Fibroblast of lung (primary cell): ENCODE results near the gene AKR1C3.

ENCODE experiments used
- CTCF ChIP-seq, 2 donors: IDR thresholded peaks in 1 of 2; conservative IDR thresholded peaks in 1 of 2; 1 replicate in 1 of 2; 2 replicates in 1 of 2; pipeline ENCODE4 v1.5.1; 2011 to 2012; ENCODE audit warnings: low read length in 2 of 2, control low read depth in 1 of 2, inconsistent platforms in 1 of 2, low read depth in 1 of 2, mild to moderate bottlenecking in 1 of 2
- EZH2 ChIP-seq: IDR thresholded peaks from 2 replicates; pipeline ENCODE4 v1.5.1; 2012; ENCODE audit warnings: low read length, control low read depth, mild to moderate bottlenecking; ENCODE audit errors: missing control alignments

DNA sequence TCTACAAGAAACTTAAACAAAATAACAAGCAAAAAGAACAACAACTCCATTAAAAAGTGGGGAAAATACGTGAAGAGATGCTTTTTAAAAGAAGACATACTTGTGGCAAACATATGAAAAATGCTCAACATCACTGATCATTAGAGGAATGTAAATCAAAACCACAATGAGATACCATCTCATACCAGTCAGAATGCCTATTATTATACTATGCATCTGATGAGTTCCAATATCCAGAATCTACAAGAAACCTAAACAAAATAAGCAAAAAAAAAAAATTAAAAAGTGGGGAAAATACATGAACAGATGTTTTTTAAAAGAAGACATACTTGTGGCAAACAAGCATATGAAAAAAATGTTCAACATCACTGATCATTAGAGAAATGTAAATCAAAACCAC lies 29.6 kb upstream of the AKR1C3 start:
- TF ChIP-seq CTCF (conservative IDR thresholded peaks at IDR 0.05 in 1 of 2, IDR thresholded peaks at IDR 0.05 in 1 of 2; ENCODE audit: low read depth in 1 of 2, low read length in 2 of 2) (no peak), EZH2 (no peak)
